SK-N-SH (cell line): Measurements from ENCODE around the gene CNTN4. TPM values are rescaled to one million over a fixed set of nuclear protein-coding genes. Genes with fewer than 3 reads are reported as not detected.
"Not testable (repeated sequence)": the region's sequence is repeated elsewhere in the genome, so short reads cannot be mapped to it uniquely, and the experiment has no call there.

Experiments used
- CTCF ChIA-PET: fragments of 300-600, 350-600 bp; formaldehyde crosslinking; extraction: SDS; loops from one replicate; lab custom pipeline; 2021; lab: Yijun Ruan, JAX
- POLR2A ChIA-PET: fragments of 350-600 bp; sonication (Branson Sonifier 250); formaldehyde crosslinking; extraction: SDS; loops from one replicate; lab custom pipeline; 2020; ENCODE audit warnings: antibody characterized with exemption, inconsistent platforms; lab: Yijun Ruan, JAX
- DNase-seq: peaks from one replicate; pipeline ENCODE4 v3.0.0; 2012
- H2AFZ ChIP-seq: fragments of 200-600 bp; sonication (generic); 2 replicates; pipeline ENCODE4 v1.8.1; 2016; ENCODE audit warnings: antibody characterized with exemption, mild to moderate bottlenecking, low read depth
- H3F3A ChIP-seq: fragments of 200-600 bp; sonication (generic); replicated peaks from 2 replicates; pipeline ENCODE3; 2016; ENCODE audit warnings: antibody characterized with exemption, mild to moderate bottlenecking; ENCODE audit not compliant: insufficient read depth
- H3K27ac ChIP-seq, 2 experiments: fragments of 200-500 bp in 1 of 2; fragments of 200-600 bp in 1 of 2; sonication (Bioruptor generic) in 1 of 2; sonication (generic), shearing (Covaris generic) in 1 of 2; 2 replicates each; pipeline versions ENCODE4 v1.5.1 to v1.6.1; 2014 to 2016; ENCODE audit warnings: low read depth in 2 of 2, inconsistent platforms in 1 of 2, low read length in 1 of 2, mild to moderate bottlenecking in 1 of 2, mixed read lengths in 1 of 2
- H3K27me3 ChIP-seq: fragments of 200-600 bp; sonication (generic), shearing (Covaris generic); 2 replicates; pipeline ENCODE4 v1.6.1; 2016; ENCODE audit warnings: mixed run types; ENCODE audit not compliant: insufficient read depth
- H3K36me3 ChIP-seq, 2 experiments: fragments of 200-500 bp in 1 of 2; fragments of 200-600 bp in 1 of 2; sonication (Bioruptor generic) in 1 of 2; sonication (generic) in 1 of 2; replicated peaks in 1 of 2; 2 replicates each; pipeline versions ENCODE3 to v1.5.1; 2014 to 2016; ENCODE audit warnings: low read length in 1 of 2, mild to moderate bottlenecking in 1 of 2; ENCODE audit not compliant: insufficient read depth in 2 of 2, control insufficient read depth in 1 of 2
- H3K4me1 ChIP-seq, 2 experiments: fragments of 200-500 bp in 1 of 2; fragments of 200-600 bp in 1 of 2; sonication (Bioruptor generic) in 1 of 2; sonication (generic), shearing (Covaris generic) in 1 of 2; 2 replicates each; pipeline versions ENCODE4 v1.5.1 to v1.6.1; 2014 to 2016; ENCODE audit warnings: low read depth in 1 of 2, low read length in 1 of 2, mixed run types in 1 of 2; ENCODE audit not compliant: insufficient read depth in 2 of 2, control insufficient read depth in 1 of 2
- H3K4me2 ChIP-seq: fragments of 200-600 bp; sonication (generic), shearing (Covaris generic); 2 replicates; pipeline ENCODE4 v1.6.1; 2017; ENCODE audit warnings: mixed run types
- H3K4me3 ChIP-seq, 2 experiments: fragments of 200-500 bp in 1 of 2; fragments of 200-600 bp in 1 of 2; sonication (Bioruptor generic) in 1 of 2; sonication (generic), shearing (Covaris generic) in 1 of 2; 2 replicates each; pipeline versions ENCODE4 v1.5.1 to v1.8.1; 2014 to 2016; ENCODE audit warnings: low read depth in 2 of 2, inconsistent platforms in 1 of 2, low read length in 1 of 2, mild to moderate bottlenecking in 1 of 2, mixed read lengths in 1 of 2, moderate library complexity in 1 of 2
- H3K79me2 ChIP-seq: fragments of 200-600 bp; sonication (generic); 2 replicates; pipeline ENCODE4 v1.8.1; 2017; ENCODE audit warnings: mild to moderate bottlenecking; ENCODE audit not compliant: insufficient read depth
- H3K9ac ChIP-seq: fragments of 200-600 bp; sonication (generic); 2 replicates; pipeline ENCODE4 v1.6.1; 2017; ENCODE audit warnings: mixed run types
- H3K9me2 ChIP-seq: fragments of 200-600 bp; sonication (generic); 2 replicates; pipeline ENCODE4 v1.6.1; 2017; ENCODE audit warnings: mixed run types
- H3K9me3 ChIP-seq: fragments of 200-600 bp; sonication (generic); 2 replicates; pipeline ENCODE4 v1.6.1; 2017; ENCODE audit warnings: mixed run types, mild to moderate bottlenecking, moderate library complexity
- H4K20me1 ChIP-seq: fragments of 200-600 bp; sonication (generic); 2 replicates; pipeline ENCODE4 v1.6.1; 2017; ENCODE audit warnings: mild to moderate bottlenecking, mixed run types; ENCODE audit not compliant: insufficient read depth
- CHD2 ChIP-seq: fragments of 150-350 bp; IDR thresholded peaks from 2 replicates; pipeline ENCODE4 v1.6.1; 2018; ENCODE audit warnings: low read length; ENCODE audit not compliant: partially characterized antibody
- EZH2phosphoT487 ChIP-seq: fragments of 200-600 bp; sonication (generic); IDR thresholded peaks from 2 replicates; pipeline ENCODE4 v1.6.1; 2017; ENCODE audit warnings: low read depth, mixed run types, mild to moderate bottlenecking, antibody characterized with exemption, moderate library complexity, borderline replicate concordance
- FOXJ3 ChIP-seq: sonication (generic); formaldehyde crosslinking; IDR thresholded peaks from 2 replicates; pipeline ENCODE4 v1.5.1; 2020; ENCODE audit warnings: mild to moderate bottlenecking, missing genetic modification reagents
- GABPA ChIP-seq: IDR thresholded peaks from 2 replicates; pipeline ENCODE4 v1.4.0; 2012; ENCODE audit warnings: low read depth, mild to moderate bottlenecking
- JUND ChIP-seq: IDR thresholded peaks from 2 replicates; pipeline ENCODE4 v1.4.0; 2012
- NFIC ChIP-seq: IDR thresholded peaks from 2 replicates; pipeline ENCODE4 v1.4.0; 2012; ENCODE audit warnings: borderline replicate concordance
- NRF1 ChIP-seq: IDR thresholded peaks from 2 replicates; pipeline ENCODE4 v1.6.1; 2012; ENCODE audit warnings: low read depth, mild to moderate bottlenecking, low read length
- RCOR1 ChIP-seq: fragments of 150-350 bp; IDR thresholded peaks from 2 replicates; pipeline ENCODE4 v1.6.1; 2017; ENCODE audit warnings: antibody characterized with exemption, low read length
- RFX5 ChIP-seq: IDR thresholded peaks from 2 replicates; pipeline ENCODE4 v1.6.1; 2012; ENCODE audit warnings: mild to moderate bottlenecking, improper control_type of control experiment, low read length
- TCF12 ChIP-seq: IDR thresholded peaks from 2 replicates; pipeline ENCODE4 v1.4.0; 2012
- TEAD4 ChIP-seq: IDR thresholded peaks from 2 replicates; pipeline ENCODE4 v1.4.0; 2012; ENCODE audit warnings: mild to moderate bottlenecking, borderline replicate concordance; ENCODE audit not compliant: insufficient read depth
- WGBS: methylation state at CpG from one replicate; pipeline ENCODE4 v1.1.6; 2017; ENCODE audit warnings: low lambda C conversion rate; 5-methylcytosine and 5-hydroxymethylcytosine counted together
- polyA plus RNA-seq, 3 experiments: library from polyadenylated mRNA; depleted of rRNA; stranded (reverse); fragments of >200 nt; gene quantifications; 2 replicates each; pipeline ENCODE4 v1.2.3, GENCODE V29; 2012
- TF ChIP-seq, protein P1 (sequence below): IDR thresholded peaks from 2 replicates; pipeline ENCODE4 v1.4.0; 2012; ENCODE audit warnings: low read depth
- TF ChIP-seq, protein P2 (sequence below): IDR thresholded peaks from 2 replicates; pipeline ENCODE4 v1.4.0; 2012; ENCODE audit warnings: low read depth, borderline replicate concordance
- TF ChIP-seq, protein P3 (sequence below): IDR thresholded peaks from 2 replicates; pipeline ENCODE4 v1.4.0; 2012; ENCODE audit warnings: low read depth, borderline replicate concordance
- TF ChIP-seq, protein P4 (sequence below): IDR thresholded peaks from 2 replicates; pipeline ENCODE4; 2012

The CNTN4 gene
- polyA plus RNA-seq, 1 of the 3 experiments (the other 2 are of a cell fraction): 0.12 TPM

DNA sequence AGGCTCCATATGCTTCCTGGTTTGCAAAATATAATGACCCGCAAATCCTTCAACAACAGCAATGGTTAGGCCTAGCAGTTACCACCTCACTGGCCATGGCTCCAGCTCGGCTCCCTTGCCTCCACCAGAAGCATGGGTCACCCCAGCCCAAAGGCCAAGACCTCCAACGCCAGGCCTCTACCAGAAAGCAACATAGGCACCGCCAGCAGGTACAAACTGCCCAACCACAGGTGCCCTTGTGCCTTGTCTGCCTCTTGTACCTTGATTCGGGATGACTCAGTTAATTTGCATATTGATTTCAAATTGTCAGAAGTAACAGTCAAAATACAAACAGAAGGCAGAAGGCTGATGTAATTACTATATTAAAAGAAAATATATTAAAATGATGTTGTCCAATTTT lies 886.8 kb downstream of the CNTN4 start:
- H3K36me3 ChIP-seq: no peaks in the 10 kb centered on the region
- no peak overlapping the region for H3K4me3 ChIP-seq
- H4K20me1 ChIP-seq: no peaks in the 10 kb centered on the region
- H3K27me3 ChIP-seq: no peaks in the 10 kb centered on the region
- CTCF ChIA-PET: no interaction called here
- POLR2A ChIA-PET: no interaction called here
- H3F3A ChIP-seq: no peaks in the 10 kb centered on the region
- H3K4me2 ChIP-seq: no peak overlapping the region
- WGBS: 28% methylated on average over 5 of the region's 5 CpGs
- no peaks in the 10 kb centered on the region for H3K4me1 ChIP-seq
- H3K9ac ChIP-seq: no peak overlapping the region
- H3K79me2 ChIP-seq: no peaks in the 10 kb centered on the region
- no peaks in the 10 kb centered on the region for H3K9me2 ChIP-seq
- H2AFZ ChIP-seq: no peak overlapping the region
- H3K27ac ChIP-seq: no peak overlapping the region
- H3K9me3 ChIP-seq: no peaks in the 10 kb centered on the region
- TF ChIP-seq RCOR1 (no peak), NRF1 (no peak), TEAD4 (no peak), EZH2phosphoT487 (no peak), RFX5 (no peak), NFIC (no peak), TCF12 (no peak)
- TF ChIP-seq, protein P1, sequence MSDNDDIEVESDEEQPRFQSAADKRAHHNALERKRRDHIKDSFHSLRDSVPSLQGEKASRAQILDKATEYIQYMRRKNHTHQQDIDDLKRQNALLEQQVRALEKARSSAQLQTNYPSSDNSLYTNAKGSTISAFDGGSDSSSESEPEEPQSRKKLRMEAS: no peak
- TF ChIP-seq, protein P2, sequence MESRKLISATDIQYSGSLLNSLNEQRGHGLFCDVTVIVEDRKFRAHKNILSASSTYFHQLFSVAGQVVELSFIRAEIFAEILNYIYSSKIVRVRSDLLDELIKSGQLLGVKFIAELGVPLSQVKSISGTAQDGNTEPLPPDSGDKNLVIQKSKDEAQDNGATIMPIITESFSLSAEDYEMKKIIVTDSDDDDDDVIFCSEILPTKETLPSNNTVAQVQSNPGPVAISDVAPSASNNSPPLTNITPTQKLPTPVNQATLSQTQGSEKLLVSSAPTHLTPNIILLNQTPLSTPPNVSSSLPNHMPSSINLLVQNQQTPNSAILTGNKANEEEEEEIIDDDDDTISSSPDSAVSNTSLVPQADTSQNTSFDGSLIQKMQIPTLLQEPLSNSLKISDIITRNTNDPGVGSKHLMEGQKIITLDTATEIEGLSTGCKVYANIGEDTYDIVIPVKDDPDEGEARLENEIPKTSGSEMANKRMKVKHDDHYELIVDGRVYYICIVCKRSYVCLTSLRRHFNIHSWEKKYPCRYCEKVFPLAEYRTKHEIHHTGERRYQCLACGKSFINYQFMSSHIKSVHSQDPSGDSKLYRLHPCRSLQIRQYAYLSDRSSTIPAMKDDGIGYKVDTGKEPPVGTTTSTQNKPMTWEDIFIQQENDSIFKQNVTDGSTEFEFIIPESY: no peak
- TF ChIP-seq, protein P3, sequence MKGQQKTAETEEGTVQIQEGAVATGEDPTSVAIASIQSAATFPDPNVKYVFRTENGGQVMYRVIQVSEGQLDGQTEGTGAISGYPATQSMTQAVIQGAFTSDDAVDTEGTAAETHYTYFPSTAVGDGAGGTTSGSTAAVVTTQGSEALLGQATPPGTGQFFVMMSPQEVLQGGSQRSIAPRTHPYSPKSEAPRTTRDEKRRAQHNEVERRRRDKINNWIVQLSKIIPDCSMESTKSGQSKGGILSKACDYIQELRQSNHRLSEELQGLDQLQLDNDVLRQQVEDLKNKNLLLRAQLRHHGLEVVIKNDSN: no peak
- DNase-seq: no peak

DNA sequence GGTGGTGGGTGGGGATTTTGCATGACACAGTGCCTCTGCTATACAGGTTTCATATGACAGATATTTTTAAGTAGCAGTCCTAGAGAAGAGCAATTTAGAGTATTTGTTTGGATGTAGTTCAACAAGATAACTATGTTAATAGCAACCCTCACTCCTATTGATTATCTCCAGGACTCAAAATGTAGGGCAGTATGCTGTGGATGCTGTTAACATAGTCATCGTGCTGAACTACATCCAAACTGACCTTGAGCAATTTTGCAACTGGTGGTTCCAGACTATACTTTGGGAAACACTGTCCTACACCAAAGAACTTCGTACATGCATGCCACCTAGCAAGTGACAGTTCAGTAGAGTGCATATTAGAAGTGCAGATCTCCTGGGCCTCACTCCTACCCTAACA lies 893.9 kb downstream of the CNTN4 start:
- H3K4me3 ChIP-seq: no peak overlapping the region
- H3K27me3 ChIP-seq: no peaks in the 10 kb centered on the region
- TF ChIP-seq, protein P4, sequence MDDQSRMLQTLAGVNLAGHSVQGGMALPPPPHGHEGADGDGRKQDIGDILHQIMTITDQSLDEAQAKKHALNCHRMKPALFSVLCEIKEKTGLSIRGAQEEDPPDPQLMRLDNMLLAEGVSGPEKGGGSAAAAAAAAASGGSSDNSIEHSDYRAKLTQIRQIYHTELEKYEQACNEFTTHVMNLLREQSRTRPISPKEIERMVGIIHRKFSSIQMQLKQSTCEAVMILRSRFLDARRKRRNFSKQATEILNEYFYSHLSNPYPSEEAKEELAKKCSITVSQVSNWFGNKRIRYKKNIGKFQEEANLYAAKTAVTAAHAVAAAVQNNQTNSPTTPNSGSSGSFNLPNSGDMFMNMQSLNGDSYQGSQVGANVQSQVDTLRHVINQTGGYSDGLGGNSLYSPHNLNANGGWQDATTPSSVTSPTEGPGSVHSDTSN: no peak
- TF ChIP-seq FOXJ3 (no peak), GABPA (no peak), CHD2 (no peak), EZH2phosphoT487 (no peak), JUND (no peak), RCOR1 (no peak), RFX5 (no peak), NFIC (no peak)
- TF ChIP-seq, protein P2: no peak
- TF ChIP-seq, all 33 proteins: peak for 0
- no peaks in the 10 kb centered on the region; a peak in 1 of 4 replicates for H3K4me1 ChIP-seq
- H3K36me3 ChIP-seq: no peaks in the 10 kb centered on the region
- 0% methylated on average over 2 of the region's 2 CpGs for WGBS
- POLR2A ChIA-PET: no interaction called here
- H2AFZ ChIP-seq: no peak overlapping the region
- DNase-seq: no peak
- no peak overlapping the region for H3K9ac ChIP-seq
- CTCF ChIA-PET: no interaction called here
- H4K20me1 ChIP-seq: no peaks in the 10 kb centered on the region
- no peak overlapping the region for H3K27ac ChIP-seq
- H3K79me2 ChIP-seq: no peaks in the 10 kb centered on the region
- H3K4me2 ChIP-seq: no peak overlapping the region
- H3K9me3 ChIP-seq: no peaks in the 10 kb centered on the region
- no peaks in the 10 kb centered on the region for H3F3A ChIP-seq
- no peaks in the 10 kb centered on the region for H3K9me2 ChIP-seq

DNA sequence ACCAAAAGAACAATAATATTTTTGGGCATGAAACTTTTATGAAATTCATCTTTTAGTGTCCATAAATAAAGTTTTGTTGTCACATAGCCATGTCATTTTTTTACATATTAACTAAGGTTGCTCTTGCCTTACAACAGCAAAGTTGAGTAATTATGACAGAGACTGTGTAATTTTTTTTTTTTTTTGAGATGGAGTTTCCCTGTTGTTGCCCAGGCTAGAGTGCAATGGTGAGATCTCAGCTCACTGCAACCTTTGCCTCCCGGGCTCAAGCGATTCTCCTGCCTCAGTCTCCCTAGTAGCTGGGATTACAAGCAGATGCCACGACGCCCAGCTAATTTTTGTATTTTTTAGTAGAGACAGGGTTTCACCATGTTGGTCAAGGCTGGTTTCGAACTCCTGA lies 894.5 kb downstream of the CNTN4 start:
- H3K9me2 ChIP-seq, H4K20me1 ChIP-seq, H3K4me2 ChIP-seq, H3K36me3 ChIP-seq, H3K79me2 ChIP-seq, H3K27ac ChIP-seq, H3K4me1 ChIP-seq, H3F3A ChIP-seq, POLR2A ChIA-PET, H2AFZ ChIP-seq, CTCF ChIA-PET, DNase-seq, H3K27me3 ChIP-seq, H3K9ac ChIP-seq, H3K4me3 ChIP-seq, H3K9me3 ChIP-seq: not testable (repeated sequence)
- WGBS: 39% methylated on average over 5 of the region's 5 CpGs
